GM21619 (cell line): ENCODE data around the gene CEP104.
"Not testable (repeated sequence)": the region's sequence is repeated elsewhere in the genome, so short reads cannot be mapped to it uniquely, and the experiment has no call there.

Source experiments
- ATAC-seq: cut with Tn5 transposase; IDR thresholded peaks from one replicate; pipeline ENCODE4 v1.9.1; 2021; ENCODE audit not compliant: unreplicated experiment

The CEP104 gene

GRCh38 chr1:3828391-3828790 lies 28.6 kb downstream of the CEP104 start:
- no peak for ATAC-seq

- ATAC-seq: no peak
Measured at GRCh38 chr1:3827813-3828307, 29.2 kb downstream of the CEP104 start.

GRCh38 chr1:3825356-3825755 lies 31.7 kb downstream of the CEP104 start:
- ATAC-seq: no peak

- ATAC-seq: no peak
Measured at GRCh38 chr1:3824650-3825049, 32.4 kb downstream of the CEP104 start.

GRCh38 chr1:3822421-3822820 lies 34.6 kb downstream of the CEP104 start:
- no peak for ATAC-seq

- ATAC-seq: no peak
Measured at GRCh38 chr1:3821908-3822307, 35.1 kb downstream of the CEP104 start.

GRCh38 chr1:3821447-3821846 lies 35.6 kb downstream of the CEP104 start:
- no peak for ATAC-seq

GRCh38 chr1:3821004-3821403 lies 36.0 kb downstream of the CEP104 start:
- ATAC-seq: no peak

- no peak for ATAC-seq
Measured at GRCh38 chr1:3820316-3820715, 36.7 kb downstream of the CEP104 start.

- no peak for ATAC-seq
Measured at GRCh38 chr1:3819771-3820200, 37.2 kb downstream of the CEP104 start.

- no peak for ATAC-seq
Measured at GRCh38 chr1:3817821-3818597, 39.0 kb downstream of the CEP104 start.

GRCh38 chr1:3817138-3817740 lies 39.8 kb downstream of the CEP104 start:
- ATAC-seq: no peak

GRCh38 chr1:3816331-3817137 lies 40.5 kb downstream of the CEP104 start:
- ATAC-seq: no peak

- ATAC-seq: no peak
Measured at GRCh38 chr1:3814771-3815561, 42.0 kb downstream of the CEP104 start.

- no peak for ATAC-seq
Measured at GRCh38 chr1:3814065-3814464, 42.9 kb downstream of the CEP104 start.

GRCh38 chr1:3811595-3811911 lies 45.5 kb downstream of the CEP104 start:
- ATAC-seq: no peak

GRCh38 chr1:3810149-3810761 lies 46.8 kb downstream of the CEP104 start:
- not testable (repeated sequence) for ATAC-seq

GRCh38 chr1:3809680-3810079 lies 47.3 kb downstream of the CEP104 start:
- no peak for ATAC-seq

GRCh38 chr1:3807769-3808168 lies 49.2 kb downstream of the CEP104 start:
- no peak for ATAC-seq

GRCh38 chr1:3805038-3805437 lies 52.0 kb downstream of the CEP104 start:
- ATAC-seq: no peak

GRCh38 chr1:3804627-3804944 lies 52.4 kb downstream of the CEP104 start:
- not testable (repeated sequence) for ATAC-seq
